GM19099 (cell line): ENCODE measurements around the gene PXDN.

Source experiments
- POLR2A ChIP-seq: IDR thresholded peaks from 3 replicates; pipeline ENCODE4 v1.6.1; 2011; ENCODE audit warnings: low read depth; ENCODE audit not compliant: insufficient read length; ENCODE audit errors: extremely low read depth

PXDN gene

GRCh38 chr2:1781291-1782080 lies 37.2 kb upstream of the PXDN start:
- TF ChIP-seq POLR2A: no peak

GRCh38 chr2:1780693-1781092 lies 36.4 kb upstream of the PXDN start:
- TF ChIP-seq POLR2A: no peak

GRCh38 chr2:1778566-1778965 lies 34.3 kb upstream of the PXDN start:
- no peak for TF ChIP-seq POLR2A

GRCh38 chr2:1777781-1778180 lies 33.5 kb upstream of the PXDN start:
- no peak for TF ChIP-seq POLR2A

GRCh38 chr2:1777156-1777555 lies 32.8 kb upstream of the PXDN start:
- TF ChIP-seq POLR2A: no peak

GRCh38 chr2:1775511-1776035 lies 31.3 kb upstream of the PXDN start:
- no peak for TF ChIP-seq POLR2A

GRCh38 chr2:1774929-1775328 lies 30.6 kb upstream of the PXDN start:
- no peak for TF ChIP-seq POLR2A

GRCh38 chr2:1773883-1774282 lies 29.6 kb upstream of the PXDN start:
- no peak for TF ChIP-seq POLR2A

GRCh38 chr2:1772471-1773267 lies 28.4 kb upstream of the PXDN start:
- TF ChIP-seq POLR2A: no peak

GRCh38 chr2:1771626-1772280 lies 27.4 kb upstream of the PXDN start:
- no peak for TF ChIP-seq POLR2A

- TF ChIP-seq POLR2A: no peak
These were observed 26.5 kb upstream of the PXDN start for GRCh38 chr2:1770566-1771380.

GRCh38 chr2:1769703-1770422 lies 25.5 kb upstream of the PXDN start:
- TF ChIP-seq POLR2A: no peak

- no peak for TF ChIP-seq POLR2A
These were observed 23.8 kb upstream of the PXDN start for GRCh38 chr2:1767939-1768691.
